Kidney glomerular epithelial cell (primary cell): ENCODE results near the gene GJB3.
A peak's percentile ranks its signal among the peaks of the same experiment; 100 is the strongest.
"Not testable (repeated sequence)": the region's sequence is repeated elsewhere in the genome, so short reads cannot be mapped to it uniquely, and the experiment has no call there.

Experiments used
- DNase-seq: peaks from one replicate; lab custom pipeline; 2025; lab: John Stamatoyannopoulos, UW

Gene GJB3

GRCh38 chr1:34781071-34781843 is at the start of gene GJB3:
Gene GJB3 (plus strand): TSS chr1:34781214. CDS start chr1:34784763, 3,549 bp downstream.
- no peak for DNase-seq

- DNase-seq: not testable (repeated sequence)
Measured at GRCh38 chr1:34732831-34733230, 48.2 kb upstream of the GJB3 start.

GRCh38 chr1:34736692-34737091 is 44.3 kb upstream of the GJB3 start:
- DNase-seq: no peak

- DNase-seq: not testable (repeated sequence)
Measured at GRCh38 chr1:34737236-34737635, 43.8 kb upstream of the GJB3 start.

- no peak for DNase-seq
Measured at GRCh38 chr1:34739613-34740012, 41.4 kb upstream of the GJB3 start.

- DNase-seq: no peak
Measured at GRCh38 chr1:34740161-34740868, 40.7 kb upstream of the GJB3 start.

GRCh38 chr1:34742667-34743270 is 38.2 kb upstream of the GJB3 start:
- peak; percentile 67 for DNase-seq

GRCh38 chr1:34743775-34744174 is 37.2 kb upstream of the GJB3 start:
- DNase-seq: no peak

GRCh38 chr1:34744851-34745250 is 36.2 kb upstream of the GJB3 start:
- no peak for DNase-seq

GRCh38 chr1:34745666-34746065 is 35.3 kb upstream of the GJB3 start:
- no peak for DNase-seq

- no peak for DNase-seq
Measured at GRCh38 chr1:34746101-34746500, 34.9 kb upstream of the GJB3 start.

GRCh38 chr1:34746785-34747637 is 34.0 kb upstream of the GJB3 start:
- no peak for DNase-seq

GRCh38 chr1:34747638-34747941 is 33.4 kb upstream of the GJB3 start:
- DNase-seq: no peak

GRCh38 chr1:34749992-34750391 is 31.0 kb upstream of the GJB3 start:
- DNase-seq: no peak

GRCh38 chr1:34750610-34751009 is 30.4 kb upstream of the GJB3 start:
- no peak for DNase-seq

GRCh38 chr1:34753163-34753562 is 27.9 kb upstream of the GJB3 start:
- no peak for DNase-seq

- no peak for DNase-seq
Measured at GRCh38 chr1:34754964-34755637, 25.9 kb upstream of the GJB3 start, which contains the start of gene GJB5. Gene GJB5 (plus strand): TSS chr1:34755047. CDS start chr1:34757331, 2,284 bp downstream.

GRCh38 chr1:34755961-34756360 is 25.1 kb upstream of the GJB3 start:
- DNase-seq: no peak

- no peak for DNase-seq
Measured at GRCh38 chr1:34757386-34757785, 23.6 kb upstream of the GJB3 start.

GRCh38 chr1:34758751-34759150 is 22.3 kb upstream of the GJB3 start:
- DNase-seq: peak; percentile 77

- DNase-seq: no peak
Measured at GRCh38 chr1:34759503-34760357, 21.3 kb upstream of the GJB3 start, which contains the start of gene GJB4. Gene GJB4 (plus strand): TSS chr1:34759740. CDS start chr1:34761255, 1,515 bp downstream.
